ENCODE data around the gene NBEAL2. TPM values are rescaled to one million over a fixed set of nuclear protein-coding genes. Genes with fewer than 3 reads are reported as not detected.
A peak's percentile ranks its signal among the peaks of the same experiment; 100 is the strongest.

NBEAL2 gene
- total RNA-seq, 1 donor from 2014 or later, result 120 TPM

- Mint-ChIP-seq H3K27me3 (ENCODE audit: low read depth) (no peaks in the 10 kb centered on the region), H3K4me3 (ENCODE audit: low read depth) (no peak overlapping the region), H3K36me3 (ENCODE audit: low read depth) (peaks cover 37% of the 10 kb centered on the region), H3K4me1 (ENCODE audit: low read depth) (no peaks in the 10 kb centered on the region), H3K9me3 (no peaks in the 10 kb centered on the region), H3K27ac (no peak overlapping the region)
- no peak for DNase-seq (ENCODE audit: low spot score)
- intact Hi-C loops (cut with micrococcal nuclease), result loop anchor here (10.0 kb wide), 2 partner anchors 154 to 374 kb away; partner anchors contain the start of genes PTPN23 and SETD2
Measured at GRCh38 chr3:47010910-47011309, 31.4 kb downstream of the NBEAL2 start.

DNA sequence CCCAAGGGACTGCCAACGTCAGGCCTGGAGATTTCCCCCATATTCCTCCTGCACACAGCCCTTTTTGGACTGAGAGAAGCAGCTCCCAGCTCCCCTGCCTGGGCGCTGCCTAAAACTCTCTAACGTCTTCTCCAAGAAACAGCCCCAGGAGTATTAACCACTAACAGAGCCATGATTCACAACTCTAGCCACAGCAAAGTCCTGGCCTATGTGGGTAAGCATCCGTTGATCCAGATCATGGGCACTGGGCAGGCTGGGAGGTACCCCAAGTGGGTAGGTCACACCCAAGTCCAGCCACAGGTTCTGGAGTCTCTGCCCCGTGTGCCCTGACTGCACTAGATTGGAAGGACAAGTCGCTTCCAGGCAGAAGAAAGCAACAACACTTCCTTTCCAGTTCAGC is 31.9 kb downstream of the NBEAL2 start:
- H3K4me3 Mint-ChIP-seq (ENCODE audit: low read depth), result no peak overlapping the region

GRCh38 chr3:47012342-47013230 is 33.1 kb downstream of the NBEAL2 start:
- no peaks in the 10 kb centered on the region for H3K9me3 Mint-ChIP-seq
- H3K4me3 Mint-ChIP-seq (ENCODE audit: low read depth), result no peak overlapping the region
- H3K36me3 Mint-ChIP-seq (ENCODE audit: low read depth), result peaks cover 33% of the 10 kb centered on the region
- no peak for DNase-seq (ENCODE audit: low spot score)
- H3K27me3 Mint-ChIP-seq (ENCODE audit: low read depth), result no peaks in the 10 kb centered on the region
- intact Hi-C loops (cut with micrococcal nuclease), result loop anchor here (10.0 kb wide), 2 partner anchors 152 to 372 kb away; partner anchors contain the start of genes PTPN23 and SETD2
- H3K4me1 Mint-ChIP-seq (ENCODE audit: low read depth), result peaks cover 15% of the 10 kb centered on the region
- peak overlapping the region; percentile 18 for H3K27ac Mint-ChIP-seq

More for the DNA sequence above, 31.9 kb downstream of the NBEAL2 start:
- Mint-ChIP-seq H3K27ac (no peak overlapping the region), H3K36me3 (ENCODE audit: low read depth) (peaks cover 36% of the 10 kb centered on the region), H3K9me3 (no peaks in the 10 kb centered on the region), H3K27me3 (ENCODE audit: low read depth) (no peaks in the 10 kb centered on the region), H3K4me1 (ENCODE audit: low read depth) (peaks cover 3% of the 10 kb centered on the region)
- no peak for DNase-seq (ENCODE audit: low spot score)
- intact Hi-C loops (cut with micrococcal nuclease), result loop anchor here (10.0 kb wide), 2 partner anchors 153 to 373 kb away; partner anchors contain the start of genes PTPN23 and SETD2

DNA sequence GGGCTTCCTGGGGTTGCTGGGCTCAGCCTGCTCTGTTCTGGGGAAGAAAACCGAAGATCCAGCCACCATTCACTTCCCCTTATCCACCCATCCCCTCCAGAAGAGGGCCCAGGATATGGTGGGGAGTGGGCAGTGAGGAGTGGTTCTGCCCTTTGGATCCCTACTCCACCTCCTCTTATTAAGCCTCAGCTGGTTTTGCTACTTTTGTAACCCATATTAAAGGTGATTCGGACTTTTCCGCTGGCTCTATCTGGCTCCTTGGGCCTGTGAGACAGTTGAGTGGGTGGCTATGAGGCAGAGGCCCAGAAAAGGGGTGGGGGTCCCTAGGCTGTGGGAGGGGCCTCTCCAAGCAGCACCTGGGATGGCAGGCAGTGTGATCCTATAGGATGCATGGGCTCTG is 33.8 kb downstream of the NBEAL2 start:
- no peaks in the 10 kb centered on the region for H3K9me3 Mint-ChIP-seq
- H3K4me3 Mint-ChIP-seq (ENCODE audit: low read depth), result no peak overlapping the region
- no peaks in the 10 kb centered on the region for H3K27me3 Mint-ChIP-seq (ENCODE audit: low read depth)
- H3K27ac Mint-ChIP-seq, result peak overlapping the region; percentile 18
- peaks cover 20% of the 10 kb centered on the region for H3K4me1 Mint-ChIP-seq (ENCODE audit: low read depth)
- DNase-seq (ENCODE audit: low spot score), result no peak
- H3K36me3 Mint-ChIP-seq (ENCODE audit: low read depth), result peaks cover 37% of the 10 kb centered on the region
- intact Hi-C loops (cut with micrococcal nuclease), result loop anchor here (10.0 kb wide), 2 partner anchors 152 to 372 kb away; partner anchors contain the start of genes PTPN23 and SETD2

GRCh38 chr3:47014036-47014435 is 34.6 kb downstream of the NBEAL2 start:
- Mint-ChIP-seq H3K27me3 (ENCODE audit: low read depth) (no peaks in the 10 kb centered on the region), H3K9me3 (no peaks in the 10 kb centered on the region), H3K36me3 (ENCODE audit: low read depth) (peaks cover 43% of the 10 kb centered on the region), H3K4me3 (ENCODE audit: low read depth) (no peak overlapping the region), H3K27ac (no peak overlapping the region), H3K4me1 (ENCODE audit: low read depth) (peaks cover 25% of the 10 kb centered on the region)
- no peak for DNase-seq (ENCODE audit: low spot score)
- intact Hi-C loops (cut with micrococcal nuclease), result loop anchor here (10.0 kb wide), 2 partner anchors 151 to 371 kb away; partner anchors contain the start of genes PTPN23 and SETD2

- intact Hi-C loops (cut with micrococcal nuclease), result loop anchor here (5.0 to 10.0 kb wide), 3 partner anchors 58 to 370 kb away; partner anchors contain the start of genes PTPN23 and SETD2
- H3K4me1 Mint-ChIP-seq (ENCODE audit: low read depth), result peaks cover 36% of the 10 kb centered on the region
- peaks cover 46% of the 10 kb centered on the region for H3K36me3 Mint-ChIP-seq (ENCODE audit: low read depth)
Measured at GRCh38 chr3:47015151-47015550, 35.7 kb downstream of the NBEAL2 start.

GRCh38 chr3:47016086-47016933 is 36.8 kb downstream of the NBEAL2 start:
- DNase-seq (ENCODE audit: low spot score), result no peak
- H3K9me3 Mint-ChIP-seq, result no peaks in the 10 kb centered on the region
- H3K4me3 Mint-ChIP-seq (ENCODE audit: low read depth), result no peak overlapping the region
- peaks cover 38% of the 10 kb centered on the region for H3K4me1 Mint-ChIP-seq (ENCODE audit: low read depth)
- H3K27me3 Mint-ChIP-seq (ENCODE audit: low read depth), result no peaks in the 10 kb centered on the region
- peaks cover 41% of the 10 kb centered on the region for H3K36me3 Mint-ChIP-seq (ENCODE audit: low read depth)
- peak overlapping the region; percentile 75 for H3K27ac Mint-ChIP-seq
- intact Hi-C loops (cut with micrococcal nuclease), result loop anchor here (2.0 to 10.0 kb wide), 4 partner anchors 14 to 368 kb away; partner anchors contain the start of genes PTPN23 and SETD2

More at GRCh38 chr3:47015151-47015550, 35.7 kb downstream of the NBEAL2 start:
- no peaks in the 10 kb centered on the region for H3K9me3 Mint-ChIP-seq
- no peak overlapping the region for H3K4me3 Mint-ChIP-seq (ENCODE audit: low read depth)
- H3K27ac Mint-ChIP-seq, result no peak overlapping the region
- no peak for DNase-seq (ENCODE audit: low spot score)
- H3K27me3 Mint-ChIP-seq (ENCODE audit: low read depth), result no peaks in the 10 kb centered on the region

GRCh38 chr3:47016934-47017435 is 37.5 kb downstream of the NBEAL2 start:
- Mint-ChIP-seq H3K27ac (peak overlapping the region; percentile 75), H3K4me1 (ENCODE audit: low read depth) (peaks cover 38% of the 10 kb centered on the region), H3K27me3 (ENCODE audit: low read depth) (no peaks in the 10 kb centered on the region), H3K9me3 (no peaks in the 10 kb centered on the region), H3K4me3 (ENCODE audit: low read depth) (peak overlapping the region; percentile 13), H3K36me3 (ENCODE audit: low read depth) (peaks cover 41% of the 10 kb centered on the region)
- intact Hi-C loops (cut with micrococcal nuclease), result loop anchor here (2.0 to 10.0 kb wide), 4 partner anchors 14 to 368 kb away; partner anchors contain the start of genes PTPN23 and SETD2
- DNase-seq (ENCODE audit: low spot score), result no peak

DNA sequence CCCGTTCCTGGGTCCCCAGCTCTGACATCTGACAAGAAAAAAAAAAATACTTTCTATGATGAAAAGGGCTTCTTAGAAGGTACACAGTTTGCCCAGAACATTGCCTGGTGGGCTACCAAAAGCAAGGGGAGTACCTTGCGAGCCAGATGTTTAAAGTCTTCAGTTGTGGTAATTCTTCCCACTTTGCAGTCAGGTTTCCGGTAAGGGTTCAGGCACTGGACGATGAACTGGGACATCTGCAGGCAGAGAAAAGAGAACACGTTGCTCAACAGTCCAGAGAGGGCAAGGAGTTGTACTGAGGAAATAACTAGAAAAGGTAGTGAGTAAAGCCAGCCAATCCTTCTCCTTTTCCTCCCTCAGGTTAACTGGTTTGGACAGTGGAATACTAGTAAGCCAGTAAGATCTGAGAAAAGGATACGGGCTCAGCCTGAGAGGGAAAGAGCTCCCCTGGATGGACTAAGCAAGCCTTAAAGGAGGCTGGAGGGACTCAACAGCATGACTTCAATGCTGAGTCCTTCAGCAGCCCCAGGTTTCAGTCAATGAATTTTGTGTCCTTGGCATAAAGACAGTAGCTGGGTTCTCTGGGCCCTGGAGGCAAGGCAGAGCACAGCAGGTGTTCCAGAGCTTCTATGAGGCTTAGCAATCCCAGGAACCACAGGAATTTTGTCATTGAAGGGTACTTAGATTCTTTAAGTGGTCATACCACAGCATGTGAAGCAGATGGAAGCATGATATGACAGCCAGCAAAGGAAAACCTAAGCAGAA is 38.2 kb downstream of the NBEAL2 start:
- DNase-seq (ENCODE audit: low spot score), result no peak
- Mint-ChIP-seq H3K27me3 (ENCODE audit: low read depth) (no peaks in the 10 kb centered on the region), H3K9me3 (no peaks in the 10 kb centered on the region), H3K4me3 (ENCODE audit: low read depth) (no peak overlapping the region), H3K36me3 (ENCODE audit: low read depth) (peaks cover 41% of the 10 kb centered on the region), H3K27ac (peak overlapping the region; percentile 75), H3K4me1 (ENCODE audit: low read depth) (peaks cover 38% of the 10 kb centered on the region)
- intact Hi-C loops (cut with micrococcal nuclease), result loop anchor here (2.0 to 10.0 kb wide), 5 partner anchors 13 to 367 kb away; partner anchors contain the start of genes CCDC12, PTPN23 and SETD2

DNA sequence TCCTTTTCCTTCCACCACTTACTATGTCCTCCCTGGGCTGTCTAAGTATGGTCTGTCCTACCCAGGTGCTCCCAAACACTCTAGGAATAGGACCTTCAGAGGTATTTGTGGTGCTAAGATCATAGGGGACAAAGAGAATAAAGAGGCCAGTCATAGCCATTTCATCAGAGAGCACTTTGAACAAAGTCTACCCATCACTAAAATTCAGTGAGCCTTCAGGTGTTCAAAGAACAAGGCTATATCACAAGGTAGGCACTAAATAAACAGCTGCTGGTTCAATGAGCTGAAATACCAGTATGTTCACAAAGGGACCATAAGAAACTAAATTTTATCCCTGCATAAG is 38.8 kb downstream of the NBEAL2 start:
- H3K27me3 Mint-ChIP-seq (ENCODE audit: low read depth), result no peaks in the 10 kb centered on the region
- H3K36me3 Mint-ChIP-seq (ENCODE audit: low read depth), result peaks cover 41% of the 10 kb centered on the region
- no peak overlapping the region for H3K4me3 Mint-ChIP-seq (ENCODE audit: low read depth)
- peaks cover 38% of the 10 kb centered on the region for H3K4me1 Mint-ChIP-seq (ENCODE audit: low read depth)
- intact Hi-C loops (cut with micrococcal nuclease), result loop anchor here (2.0 to 10.0 kb wide), 4 partner anchors 41 to 367 kb away; partner anchors contain the start of genes CCDC12, PTPN23 and SETD2
- H3K9me3 Mint-ChIP-seq, result no peaks in the 10 kb centered on the region
- no peak for DNase-seq (ENCODE audit: low spot score)
- no peak overlapping the region for H3K27ac Mint-ChIP-seq

DNA sequence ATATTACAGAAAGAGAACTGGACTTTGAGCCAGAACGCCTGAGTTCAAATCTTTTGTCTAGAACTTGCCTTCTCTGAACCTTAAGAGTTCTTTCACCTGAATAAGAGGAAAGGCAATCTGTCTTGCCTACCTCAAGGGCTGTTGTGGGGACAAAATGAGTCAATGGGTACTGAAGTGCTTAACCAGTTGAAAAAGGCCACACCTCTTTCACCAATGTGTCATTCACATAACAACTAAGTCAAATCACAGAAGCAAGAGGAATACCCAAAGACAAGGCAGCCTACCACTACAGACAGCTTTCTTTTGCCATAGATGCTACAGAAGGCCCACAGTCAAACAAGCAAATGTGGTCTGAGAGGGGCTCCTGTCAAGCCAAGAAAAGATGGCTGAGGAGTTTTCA is 39.7 kb downstream of the NBEAL2 start:
- peak; percentile 34 for DNase-seq (ENCODE audit: low spot score)
- Mint-ChIP-seq H3K4me1 (ENCODE audit: low read depth) (peaks cover 38% of the 10 kb centered on the region), H3K36me3 (ENCODE audit: low read depth) (peaks cover 34% of the 10 kb centered on the region), H3K27ac (peak overlapping the region; percentile 81), H3K9me3 (no peaks in the 10 kb centered on the region), H3K4me3 (ENCODE audit: low read depth) (no peak overlapping the region), H3K27me3 (ENCODE audit: low read depth) (no peaks in the 10 kb centered on the region)
- intact Hi-C loops (cut with micrococcal nuclease), result loop anchor here (1.0 to 10.0 kb wide), 5 partner anchors 38 to 366 kb away; partner anchors contain the start of genes CCDC12, PTPN23 and SETD2

Measured in activated T-helper 2 cell treated with anti-CD3 and anti-CD28 coated beads, Interferon-gamma antibody, Interleukin-2, Interleukin-4, amounts not matched to agents 10 μg/mL and 5 μg/mL and 100 μg/mL, durations not matched to agents 14 hours and 24 hours and 36 hours (primary cell).